Measurements from ENCODE around the gene CPOX.
"Not testable (repeated sequence)": the region's sequence is repeated elsewhere in the genome, so short reads cannot be mapped to it uniquely, and the experiment has no call there.

The CPOX gene

DNA sequence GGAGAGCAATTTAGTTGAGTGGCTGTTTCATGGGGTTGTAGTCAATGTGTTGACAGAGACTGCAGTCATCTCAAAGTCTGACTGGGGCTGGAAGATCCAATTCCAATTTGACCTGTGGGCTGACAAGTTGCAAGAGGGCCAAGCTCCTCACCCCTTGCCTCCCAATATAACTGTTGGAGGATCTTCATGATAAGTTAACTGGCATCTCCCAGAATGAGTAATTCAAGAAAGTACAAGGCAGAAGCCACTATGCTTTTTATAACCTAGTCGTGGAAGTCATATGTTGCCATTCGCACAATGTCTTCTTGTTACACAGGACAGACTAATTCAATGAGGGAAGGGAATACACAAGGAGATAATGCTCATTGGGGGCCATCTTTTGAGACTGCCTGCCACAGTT is 32.5 kb downstream of the CPOX start:
- no peak for DNase-seq

DNA sequence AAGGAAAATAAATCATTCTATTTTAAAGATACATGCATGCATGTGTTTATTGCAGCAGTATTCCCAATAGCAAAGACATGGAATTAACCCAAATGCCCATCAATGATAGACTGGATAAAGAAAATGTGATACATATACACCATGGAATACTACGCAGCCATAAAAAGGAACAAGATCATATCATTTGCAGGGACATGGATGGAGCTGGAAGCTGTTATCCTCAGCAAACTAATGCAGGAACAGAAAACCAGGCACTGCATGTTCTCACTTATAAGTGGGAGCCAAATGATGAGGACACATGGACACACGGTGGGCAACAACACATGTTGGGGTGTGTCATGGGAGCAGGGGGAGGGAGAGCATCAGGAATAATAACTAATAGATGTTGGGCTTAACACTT is 33.6 kb downstream of the CPOX start:
- DNase-seq = not testable (repeated sequence)

DNA sequence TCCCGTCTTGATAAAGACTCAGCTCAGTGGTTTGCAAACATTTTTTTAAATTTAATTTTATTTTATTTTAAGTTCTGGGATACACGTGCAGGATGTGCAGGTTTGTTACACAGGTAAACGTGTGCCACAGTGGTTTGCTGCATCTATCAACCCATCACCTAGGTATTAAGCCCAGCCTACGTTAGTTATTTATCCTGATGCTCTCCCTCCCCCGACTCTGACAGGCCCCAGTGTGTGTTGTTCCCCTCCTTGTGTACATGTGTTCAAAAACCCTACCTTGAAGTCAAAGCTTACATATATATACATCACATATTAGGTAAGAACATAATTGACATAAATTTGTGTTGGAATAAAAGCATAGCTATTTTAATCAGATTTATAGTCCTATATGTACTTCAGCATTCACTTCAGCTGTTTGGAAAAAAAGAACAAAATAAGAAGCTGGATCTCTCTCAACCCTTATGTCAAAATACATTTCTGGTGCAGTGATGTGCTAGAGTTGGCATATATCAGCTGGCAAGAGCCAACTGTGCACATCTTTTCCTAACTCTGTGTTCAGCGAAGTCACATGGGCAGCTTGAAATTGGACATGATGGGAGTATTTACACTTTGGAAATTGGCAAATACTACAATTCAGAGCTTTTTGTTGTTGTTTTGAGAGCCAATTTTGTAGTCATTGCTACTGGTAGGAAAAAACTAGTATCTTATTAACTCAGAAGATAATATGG is 35.1 kb downstream of the CPOX start:
- no peak for DNase-seq

DNA sequence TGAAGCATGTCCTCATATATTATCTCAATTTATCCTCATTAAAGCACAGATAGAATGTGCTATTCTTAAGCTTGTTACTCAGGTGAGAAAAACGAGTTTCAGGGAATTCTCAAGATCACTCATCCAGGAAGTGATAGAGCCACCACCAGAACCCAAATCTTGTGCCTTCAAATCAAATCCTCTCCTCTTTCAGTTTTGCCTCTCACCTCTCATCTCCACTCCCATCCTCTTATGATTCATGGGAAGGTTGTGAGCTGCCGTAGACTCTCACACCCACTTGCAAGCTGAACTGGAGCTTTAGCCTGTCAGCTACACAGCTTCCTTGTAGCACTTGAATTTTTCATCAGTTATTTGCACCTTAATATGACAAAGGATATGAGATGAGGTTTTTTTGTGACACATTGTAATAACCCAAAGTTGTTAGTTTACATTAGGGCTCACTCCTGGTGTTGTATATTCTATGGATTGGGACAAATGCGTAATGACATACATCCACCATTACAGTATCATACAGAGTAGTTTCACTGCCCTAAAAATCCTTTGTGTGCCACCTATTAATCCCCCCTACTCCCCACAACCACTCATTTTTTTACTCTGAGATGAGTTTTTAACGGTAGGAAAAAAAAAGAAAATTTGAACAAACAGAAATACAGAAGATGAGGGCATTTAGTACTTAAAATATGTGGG is 35.9 kb downstream of the CPOX start:
- no peak for DNase-seq

DNA sequence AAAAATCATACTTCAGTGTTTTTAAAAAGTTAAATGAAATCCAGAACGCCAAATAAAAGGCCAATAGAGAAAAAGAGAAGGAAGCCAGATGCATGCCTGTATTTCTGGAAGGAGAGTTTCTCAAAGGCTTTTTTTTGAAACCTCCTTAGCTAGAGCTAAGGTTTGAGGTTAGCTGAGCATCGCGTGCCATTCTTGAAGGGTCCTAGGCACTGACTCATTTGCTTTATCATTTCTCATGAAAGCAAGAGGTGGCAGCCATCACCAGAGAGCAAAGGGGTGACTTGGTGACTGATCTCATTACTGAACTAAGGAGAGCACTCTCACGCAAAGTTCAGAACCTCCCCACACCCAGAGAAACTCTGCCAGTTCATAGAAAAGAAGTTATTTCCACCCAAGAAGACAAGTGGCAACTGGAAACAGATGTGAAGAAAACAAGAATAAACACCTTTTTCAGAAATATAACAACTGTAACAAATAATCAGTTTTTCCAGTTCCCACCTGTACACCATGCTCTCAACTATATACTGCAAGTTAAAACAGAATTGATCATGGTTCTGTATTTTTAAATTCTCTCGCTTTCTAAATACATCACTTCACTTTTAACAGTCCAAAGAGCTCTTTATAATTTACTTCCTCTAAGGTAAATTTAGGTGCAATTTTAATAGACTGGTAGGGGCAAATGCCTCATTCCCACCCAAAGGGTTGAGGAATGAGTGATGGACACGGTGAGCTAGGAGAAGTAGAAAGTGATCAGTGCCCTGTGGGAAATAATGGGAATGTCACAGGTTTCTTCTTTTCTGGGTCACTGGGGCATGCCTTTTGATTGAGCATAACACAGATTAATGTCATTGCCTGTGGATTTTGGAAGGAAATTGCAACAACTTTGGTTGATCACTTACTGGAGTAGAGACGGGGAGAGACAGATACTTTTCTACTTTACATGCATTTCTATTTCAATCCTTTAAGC is 37.0 kb downstream of the CPOX start:
- DNase-seq = no peak

DNA sequence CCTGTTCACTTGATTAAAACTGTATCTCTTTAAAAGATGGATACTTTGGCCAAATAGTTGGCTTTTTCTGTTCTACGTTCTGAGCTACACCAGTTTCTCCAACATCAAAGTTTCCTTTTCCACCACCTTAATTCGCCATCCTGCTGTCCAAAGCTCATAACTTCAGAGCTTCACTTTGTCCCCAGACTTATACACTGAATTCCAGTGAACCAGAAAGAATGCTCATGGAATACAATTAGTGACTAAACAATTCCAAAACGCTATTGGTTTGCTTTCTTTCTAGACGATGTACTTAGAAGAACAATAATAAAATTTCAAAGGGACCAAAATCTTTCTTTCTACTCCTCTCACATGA is 38.4 kb downstream of the CPOX start:
- DNase-seq = no peak

DNA sequence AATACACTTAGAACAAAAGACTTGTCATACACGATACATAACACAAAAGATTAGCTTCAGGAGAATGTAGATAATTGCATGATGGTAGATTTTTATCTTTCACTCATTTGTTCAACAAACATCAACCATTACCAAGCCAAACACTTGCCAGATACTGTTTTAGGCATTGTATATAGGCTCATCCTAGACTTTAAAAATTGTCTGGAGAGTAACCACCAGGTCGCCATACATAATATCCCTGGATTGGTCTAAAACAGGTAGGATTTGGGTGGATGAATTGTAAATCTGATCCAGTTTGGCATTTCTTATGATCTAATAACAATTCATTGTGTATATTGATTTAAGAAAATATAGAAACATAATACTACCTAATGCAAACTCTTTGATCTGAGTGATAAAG is 38.8 kb downstream of the CPOX start:
- DNase-seq = no peak

DNA sequence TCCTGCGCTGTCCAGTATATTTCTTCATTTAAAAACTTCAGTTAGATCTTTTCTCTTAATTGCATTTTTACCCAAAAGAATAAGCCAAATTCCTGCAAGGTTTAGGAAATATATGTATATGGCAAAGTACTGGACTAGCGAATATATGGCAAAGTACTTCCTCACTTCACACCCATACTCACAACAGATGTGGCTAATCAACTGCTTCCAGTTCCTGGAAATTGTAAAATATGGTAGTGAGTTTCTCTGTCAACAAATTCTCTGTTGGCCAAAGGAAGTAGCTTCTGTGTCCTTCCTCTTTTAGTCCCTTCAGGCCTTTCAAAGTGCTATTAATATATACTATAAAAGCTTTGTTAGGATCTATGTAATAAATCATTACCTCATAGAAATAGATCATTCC is 39.7 kb downstream of the CPOX start:
- no peak for DNase-seq

DNA sequence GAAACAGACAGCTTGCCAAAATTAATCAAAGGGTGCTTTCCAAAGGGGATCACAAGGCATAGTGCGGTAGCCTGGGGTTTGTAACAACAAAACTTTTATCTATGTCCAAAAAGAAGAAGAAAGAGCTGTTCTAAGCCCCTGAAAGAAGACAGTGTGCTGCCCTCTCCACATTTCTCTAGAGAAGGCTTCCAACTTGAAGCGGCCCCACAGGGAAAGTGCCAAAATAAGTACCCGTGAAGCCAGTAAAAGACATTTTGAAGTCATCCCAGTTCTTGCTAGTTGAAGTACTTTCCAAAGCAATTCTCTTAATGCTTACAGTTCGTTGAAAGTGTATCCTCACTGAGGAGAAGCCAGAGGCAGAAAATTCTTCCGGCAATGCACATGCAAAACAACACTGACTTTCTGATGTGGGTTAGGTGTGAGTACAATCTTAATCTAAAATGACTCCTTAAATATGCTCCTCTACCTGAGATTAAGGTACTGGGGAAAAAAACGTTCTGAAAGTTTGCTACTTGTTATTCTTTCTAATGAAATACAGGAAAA is 40.3 kb downstream of the CPOX start:
- DNase-seq = no peak

DNA sequence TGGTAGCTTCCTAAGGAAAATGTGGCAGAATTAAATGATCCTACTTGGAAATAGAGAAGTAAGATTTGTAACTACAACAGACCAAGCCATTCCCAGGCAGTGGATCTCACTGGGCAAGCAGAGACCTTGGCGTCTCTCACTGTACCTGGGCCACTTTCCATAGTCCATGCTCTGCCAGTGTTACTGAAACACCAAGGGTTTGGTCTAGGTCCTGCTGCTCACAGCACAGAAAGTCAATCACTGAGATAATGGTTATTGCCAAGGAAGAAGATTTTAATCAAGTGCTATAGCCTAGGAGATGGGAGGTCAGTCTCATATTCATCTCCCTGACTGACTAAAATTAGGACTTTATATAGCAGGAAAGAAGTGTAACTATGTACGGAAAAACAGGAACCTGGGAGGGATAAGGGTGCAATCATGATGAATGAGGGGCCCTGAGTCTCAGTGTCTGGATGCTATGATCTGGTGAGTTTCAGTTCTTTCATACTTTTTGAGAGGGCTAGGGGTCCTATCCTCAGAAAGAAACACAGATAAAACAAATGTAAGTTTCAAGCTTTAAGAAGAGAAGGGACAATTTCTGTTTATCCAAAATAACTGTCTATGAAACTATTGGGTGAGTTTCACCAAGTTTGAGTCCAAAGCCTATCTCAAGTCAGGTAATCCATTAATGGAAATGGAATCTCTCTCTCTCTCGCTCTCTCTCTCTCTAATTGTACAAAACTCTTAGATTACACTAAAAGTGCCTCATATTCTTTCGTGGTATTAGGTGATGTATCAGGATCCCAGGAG is 41.0 kb downstream of the CPOX start:
- no peak for DNase-seq

DNA sequence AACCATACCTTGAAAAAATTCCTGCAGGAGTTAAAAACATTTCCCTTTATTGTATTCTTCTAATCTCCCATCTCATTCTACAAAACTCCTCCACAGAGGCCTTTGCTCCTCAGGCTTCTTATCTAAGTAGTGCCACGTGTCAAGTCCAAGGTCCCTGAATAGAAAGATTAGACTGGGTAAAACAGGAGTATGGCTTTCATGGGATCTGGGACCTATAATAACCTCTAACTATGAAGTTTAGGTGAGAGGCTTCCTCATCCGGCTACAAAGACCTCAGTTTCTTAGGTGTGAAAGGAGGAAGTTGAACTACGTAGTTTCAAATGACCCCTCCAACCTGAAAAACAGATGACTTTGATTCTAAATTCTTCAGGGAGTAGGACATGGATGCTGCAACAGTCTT is 41.7 kb downstream of the CPOX start:
- DNase-seq = no peak

DNA sequence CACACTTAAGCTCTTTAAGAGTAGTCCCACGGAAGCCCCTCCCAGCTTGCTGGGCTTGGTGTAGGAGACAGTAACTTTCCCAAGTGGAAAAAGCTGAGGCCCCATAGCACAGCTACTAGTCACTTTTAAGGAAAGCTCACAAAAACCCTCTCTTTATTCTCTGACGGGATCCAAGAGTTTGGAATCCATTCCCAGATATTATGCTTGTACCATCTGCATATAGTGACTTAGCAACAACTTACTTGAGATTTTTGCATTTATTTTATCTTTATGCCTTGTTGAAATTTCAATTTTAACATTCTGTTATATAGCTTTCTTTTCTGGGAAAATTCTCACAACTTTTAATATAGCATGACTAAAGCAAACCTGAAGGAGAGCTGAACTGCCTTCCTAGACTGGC is 42.2 kb downstream of the CPOX start:
- DNase-seq = no peak

DNA sequence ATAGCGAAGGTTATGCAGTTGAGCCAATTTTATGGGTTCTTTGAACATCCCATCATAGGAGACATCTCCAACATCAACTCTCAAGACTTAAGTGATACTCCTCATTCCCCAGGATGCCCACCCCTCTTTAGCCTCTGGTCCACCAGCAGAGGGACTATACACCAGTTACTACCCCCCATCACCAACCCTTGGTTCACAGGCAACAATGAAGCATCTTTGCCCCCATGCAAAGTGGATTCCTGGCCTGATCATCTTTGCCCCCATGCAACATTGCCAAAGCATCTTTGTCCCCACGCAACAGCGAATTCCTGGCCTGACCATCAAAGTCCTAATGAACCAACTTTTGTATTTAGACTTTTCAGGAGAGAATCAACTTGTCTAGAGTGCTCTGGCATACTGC is 42.6 kb downstream of the CPOX start:
- DNase-seq = no peak

DNA sequence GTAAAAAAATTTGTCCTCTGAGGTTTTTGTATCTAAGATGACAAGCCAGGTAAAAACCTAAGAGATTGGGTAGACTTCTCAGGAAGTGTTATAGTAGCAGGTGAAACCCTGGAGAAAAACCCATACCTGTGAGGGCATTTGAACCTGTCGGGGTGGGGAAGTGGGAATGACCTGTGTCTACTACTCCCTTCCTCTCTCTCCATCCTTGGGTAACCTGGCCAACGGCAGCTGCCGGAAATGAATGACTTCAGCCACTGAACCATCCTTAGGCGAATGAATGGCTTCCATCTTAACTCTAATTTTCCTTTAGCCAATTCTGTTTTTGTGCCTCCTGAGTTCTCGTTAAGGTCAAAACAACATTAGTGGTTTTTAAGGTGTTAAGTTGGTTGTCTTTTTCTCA is 44.9 kb downstream of the CPOX start:
- DNase-seq = no peak

DNA sequence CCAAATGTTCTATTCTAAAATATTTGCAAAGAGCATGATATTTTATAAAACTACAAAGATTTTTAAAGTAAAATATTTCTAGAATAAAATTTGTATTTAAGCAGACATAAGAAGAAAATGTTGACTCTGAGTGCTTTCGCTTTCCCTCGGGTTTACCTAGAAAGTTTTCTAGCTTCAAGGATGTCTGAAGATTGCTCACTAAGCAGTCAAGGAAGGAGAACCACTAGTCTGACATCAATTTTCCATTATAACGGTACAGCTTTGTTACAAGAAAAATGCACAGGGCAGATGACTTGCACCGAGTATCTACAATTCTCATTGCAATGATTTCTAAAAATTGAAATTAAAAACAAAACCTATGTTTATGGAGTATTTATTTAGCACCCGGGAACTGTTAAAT is 47.5 kb downstream of the CPOX start:
- DNase-seq = no peak

DNA sequence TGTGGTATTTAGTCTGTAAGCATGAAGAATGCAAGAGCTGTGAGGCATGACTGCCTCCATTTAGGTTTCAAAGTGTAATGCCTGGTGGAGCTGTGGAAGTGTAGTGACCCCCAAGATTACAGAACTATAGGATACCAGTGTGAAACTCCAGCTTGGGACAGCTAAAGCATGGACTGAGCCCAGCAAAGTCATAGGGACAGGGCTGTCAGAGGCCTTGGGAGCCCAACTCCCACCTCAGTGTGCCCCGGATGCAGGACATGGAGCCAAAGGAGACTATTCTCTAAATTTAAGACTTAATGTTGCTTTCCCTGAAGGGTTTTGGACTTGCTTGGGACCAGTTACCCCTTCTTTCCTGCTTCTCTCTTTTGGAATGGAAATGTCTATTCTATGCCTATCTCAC is 50.8 kb downstream of the CPOX start:
- no peak for DNase-seq

DNA sequence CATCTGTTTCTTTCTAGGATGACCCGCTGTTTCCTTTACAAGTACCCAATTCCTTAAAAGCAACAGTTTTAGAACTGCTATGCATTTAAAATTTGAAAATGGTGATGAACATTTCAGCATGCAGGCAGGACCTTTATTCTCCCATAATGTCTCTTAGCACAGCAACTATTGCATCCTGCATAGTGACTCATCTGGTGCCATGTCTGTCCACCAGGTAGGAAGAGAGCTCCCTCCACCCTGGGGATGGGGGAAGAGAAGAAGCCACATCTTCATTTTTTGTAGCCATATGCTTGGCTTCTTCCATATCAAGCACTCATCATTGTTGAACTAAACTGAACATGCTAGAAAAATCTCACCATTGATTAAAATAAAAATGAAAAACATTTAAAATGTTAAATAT is 51.7 kb downstream of the CPOX start:
- no peak for DNase-seq

DNA sequence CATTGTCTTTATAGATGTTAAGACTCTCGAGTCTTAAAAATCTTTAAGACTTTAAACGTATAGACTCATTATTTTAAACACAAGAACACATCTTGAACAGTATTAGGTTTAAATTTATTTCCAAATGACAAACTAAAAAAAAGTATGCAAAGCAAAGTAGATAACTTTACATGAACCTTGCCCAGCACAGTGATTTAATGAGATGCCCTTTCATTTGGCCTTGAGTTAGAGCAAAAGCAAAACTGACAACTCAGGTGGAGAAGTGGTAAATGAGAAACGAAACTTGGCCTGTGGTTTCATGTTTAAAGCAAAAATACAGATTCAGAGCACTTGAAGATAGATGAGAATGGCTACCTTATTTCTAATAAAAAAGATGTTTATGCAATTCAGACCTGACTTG is 53.1 kb downstream of the CPOX start:
- no peak for DNase-seq

DNA sequence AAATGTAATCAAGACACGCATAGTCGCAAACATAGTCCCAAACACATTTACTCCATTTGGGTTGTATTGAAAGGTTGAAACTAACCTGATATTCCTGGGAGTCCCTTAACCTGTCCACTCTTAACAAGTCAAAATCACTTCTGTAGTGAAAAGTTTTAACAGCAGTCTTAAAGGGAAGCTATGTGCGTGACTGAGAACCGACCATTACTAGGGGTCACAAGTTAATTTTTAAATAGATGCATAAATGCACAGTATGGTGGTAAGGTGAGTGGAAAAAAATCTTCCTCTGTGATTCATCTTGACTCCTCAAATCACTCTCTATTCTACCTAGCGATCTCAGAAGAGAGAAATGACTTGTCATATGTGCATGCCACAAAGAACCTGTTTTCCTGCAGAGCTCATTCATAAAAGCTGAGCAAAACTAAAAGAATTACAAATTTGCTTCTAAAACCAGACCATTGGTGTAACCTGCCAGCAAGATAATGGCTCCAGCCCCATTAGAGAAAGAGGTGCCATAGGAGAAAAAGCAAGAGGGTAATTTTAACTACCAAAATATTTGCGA is 56.9 kb downstream of the CPOX start:
- no peak for DNase-seq

DNA sequence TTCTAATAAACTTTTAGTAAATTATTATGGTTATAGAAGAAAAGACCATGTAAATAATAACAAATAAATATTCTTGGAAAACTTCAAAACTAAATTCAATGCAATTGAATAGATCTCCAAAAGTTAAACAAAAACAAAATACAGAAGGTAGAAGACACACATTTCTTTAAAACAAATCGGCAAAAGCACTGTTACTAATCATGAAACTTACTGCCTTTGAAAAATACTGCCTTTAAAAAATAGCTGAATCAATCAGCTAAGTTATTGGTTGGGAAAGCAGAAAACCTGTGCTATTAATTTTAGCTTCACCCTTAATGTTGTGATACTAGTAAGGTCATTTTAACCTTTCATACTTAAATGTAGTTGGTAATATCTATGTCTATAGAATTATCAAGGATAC is 58.7 kb downstream of the CPOX start:
- no peak for DNase-seq

DNA sequence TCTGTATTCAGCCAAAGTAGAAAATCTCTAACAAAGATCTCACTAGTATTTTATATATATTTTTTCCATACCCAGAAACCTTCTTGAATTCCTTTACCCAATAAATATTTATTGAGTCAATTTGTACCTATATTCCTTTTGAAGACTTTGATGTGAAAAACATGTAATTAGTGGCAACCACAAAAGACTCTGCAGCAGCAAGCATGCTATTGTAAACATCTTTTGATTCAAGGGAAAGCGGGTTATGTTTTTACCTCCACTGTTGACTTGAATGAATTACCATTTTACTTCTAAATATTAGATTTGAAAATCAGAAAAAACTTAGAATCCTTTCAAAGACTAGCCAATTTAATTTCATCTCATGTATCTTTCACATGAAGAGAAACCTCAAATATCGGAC is 59.2 kb downstream of the CPOX start:
- DNase-seq = no peak

Measured in NCI-H2029 (cell line).